Measurements from ENCODE around the gene CHST9. TPM values are rescaled to one million over a fixed set of nuclear protein-coding genes. Genes with fewer than 3 reads are reported as not detected.
"Not testable (repeated sequence)": the region's sequence is repeated elsewhere in the genome, so short reads cannot be mapped to it uniquely, and the experiment has no call there.

The CHST9 gene
- total RNA-seq, 1 donor from 2014 or later: 2.0 TPM

DNA sequence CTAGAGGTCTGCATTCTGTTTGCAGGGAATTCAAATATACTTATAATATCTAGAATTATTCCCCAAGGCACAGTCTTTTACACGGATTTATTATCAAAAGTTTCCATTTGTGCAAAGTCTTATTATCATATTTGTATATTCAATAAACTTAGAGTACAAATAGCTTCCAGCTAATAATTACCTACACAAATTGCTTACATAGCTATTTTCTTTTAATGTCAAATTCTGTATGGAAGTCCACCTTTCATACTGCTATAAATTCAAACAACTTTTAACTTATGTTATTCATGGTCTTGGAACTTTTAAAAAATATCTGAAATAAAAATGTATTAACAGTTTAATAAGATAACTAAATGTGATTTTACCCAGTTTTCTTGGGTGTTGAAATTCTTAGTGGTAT is 13.1 kb downstream of the CHST9 start:
- Histone ChIP-seq H3K4me3 (no peak overlapping the region), H3K27ac (replicated peaks) (no peak overlapping the region), H3K36me3 (no peaks in the 10 kb centered on the region), H3K9me3 (replicated peaks) (no peaks in the 10 kb centered on the region), H3K27me3 (ENCODE audit: low read depth) (no peaks in the 10 kb centered on the region), H3K4me1 (no peaks in the 10 kb centered on the region)
- TF ChIP-seq CTCF (IDR thresholded peaks at IDR 0.05; ENCODE audit: borderline replicate concordance): no peak
- intact Hi-C loops (cut with micrococcal nuclease): loop anchor here (10.0 kb wide), 1 partner anchor 433 kb away; no protein-coding TSS in a partner anchor
- DNase-seq: no peak

- Histone ChIP-seq H3K27ac (replicated peaks) (peak overlapping the region; percentile 49), H3K36me3 (no peaks in the 10 kb centered on the region), H3K4me1 (no peaks in the 10 kb centered on the region), H3K9me3 (replicated peaks) (no peaks in the 10 kb centered on the region), H3K4me3 (no peak overlapping the region), H3K27me3 (ENCODE audit: low read depth) (no peaks in the 10 kb centered on the region)
- DNase-seq: no peak
- intact Hi-C loops (cut with micrococcal nuclease): no loop called here
- no peak for TF ChIP-seq CTCF (IDR thresholded peaks at IDR 0.05; ENCODE audit: borderline replicate concordance)
These were observed 19.7 kb downstream of the CHST9 start for GRCh38 chr18:27165412-27165811.

- no peak for DNase-seq
- no peak overlapping the region for H3K27ac ChIP-seq (replicated peaks)
- H3K27me3 ChIP-seq (ENCODE audit: low read depth): no peaks in the 10 kb centered on the region
- intact Hi-C loops (cut with micrococcal nuclease): no loop called here
- no peak for TF ChIP-seq CTCF (IDR thresholded peaks at IDR 0.05; ENCODE audit: borderline replicate concordance)
- H3K9me3 ChIP-seq (replicated peaks): no peaks in the 10 kb centered on the region
- H3K4me1 ChIP-seq: no peaks in the 10 kb centered on the region
- H3K36me3 ChIP-seq: no peaks in the 10 kb centered on the region
- H3K4me3 ChIP-seq: no peak overlapping the region
These were observed 20.2 kb downstream of the CHST9 start for GRCh38 chr18:27164905-27165304.

- H3K4me3 ChIP-seq; H3K4me1 ChIP-seq; H3K27me3 ChIP-seq (ENCODE audit: low read depth); H3K27ac ChIP-seq (replicated peaks); H3K9me3 ChIP-seq (replicated peaks); intact Hi-C loops (cut with micrococcal nuclease); H3K36me3 ChIP-seq; DNase-seq: not testable (repeated sequence)
These were observed 21.9 kb downstream of the CHST9 start for GRCh38 chr18:27163197-27163716.

GRCh38 chr18:27149240-27149639 is 35.9 kb downstream of the CHST9 start:
- H3K4me3 ChIP-seq; H3K27ac ChIP-seq (replicated peaks); intact Hi-C loops (cut with micrococcal nuclease); H3K36me3 ChIP-seq; H3K27me3 ChIP-seq (ENCODE audit: low read depth); DNase-seq: not testable (repeated sequence)
- Histone ChIP-seq H3K4me1 (peaks cover 14% of the 10 kb centered on the region), H3K9me3 (replicated peaks) (peaks cover 15% of the 10 kb centered on the region)

DNA sequence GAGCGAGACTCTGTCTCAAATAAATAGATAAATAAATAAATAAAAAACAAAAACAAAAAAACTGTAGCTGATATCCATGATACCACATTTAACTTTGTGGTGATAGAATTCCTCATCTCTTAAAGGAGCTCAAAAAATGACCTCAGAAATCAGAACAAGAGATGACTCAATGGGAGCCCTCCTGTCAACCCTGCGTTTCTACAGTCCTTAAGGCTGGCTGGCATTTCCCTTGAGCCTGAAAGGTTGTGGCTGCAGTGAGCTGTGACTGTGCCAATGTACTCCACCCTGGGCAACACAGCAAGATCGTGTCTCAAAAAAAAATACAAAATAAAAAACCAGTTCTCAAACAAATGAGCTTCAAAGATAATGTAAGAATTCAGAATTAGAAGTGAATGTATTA is 40.4 kb downstream of the CHST9 start:
- Histone ChIP-seq H3K4me3 (no peak overlapping the region), H3K27ac (replicated peaks) (peak overlapping the region; percentile 80), H3K36me3 (no peaks in the 10 kb centered on the region), H3K27me3 (ENCODE audit: low read depth) (no peaks in the 10 kb centered on the region), H3K4me1 (peaks cover 7% of the 10 kb centered on the region), H3K9me3 (replicated peaks) (peaks cover 14% of the 10 kb centered on the region)
- intact Hi-C loops (cut with micrococcal nuclease): no loop called here
- no peak for TF ChIP-seq CTCF (IDR thresholded peaks at IDR 0.05; ENCODE audit: borderline replicate concordance)
- no peak for DNase-seq

All from left ventricle myocardium inferior (tissue), 1 donor.